ENCODE data around the gene SPATA19.

SPATA19 gene

GRCh38 chr11:133821776-133822175 lies 23.5 kb downstream of the SPATA19 start:
- TF ChIP-seq CTCF (IDR thresholded peaks at IDR 0.05; ENCODE audit: extremely low read depth, insufficient read depth, missing control alignments): peak; percentile 84
- peak; percentile 78 for DNase-seq (ENCODE audit: low spot score)
- in situ Hi-C loops (cut with MboI; ENCODE audit: low pct_unique_long_range_greater_than_20kb, low sequenced_read_pairs, unreplicated experiment): loop anchor here (25.0 kb wide), 1 partner anchor 684 kb away; no protein-coding TSS in a partner anchor

GRCh38 chr11:133819746-133820315 lies 25.5 kb downstream of the SPATA19 start:
- no peak for DNase-seq (ENCODE audit: low spot score)
- in situ Hi-C loops (cut with MboI; ENCODE audit: low pct_unique_long_range_greater_than_20kb, low sequenced_read_pairs, unreplicated experiment): loop anchor here (25.0 kb wide), 1 partner anchor 683 kb away; no protein-coding TSS in a partner anchor
- TF ChIP-seq CTCF (IDR thresholded peaks at IDR 0.05; ENCODE audit: extremely low read depth, insufficient read depth, missing control alignments): no peak

- TF ChIP-seq CTCF (IDR thresholded peaks at IDR 0.05; ENCODE audit: extremely low read depth, insufficient read depth, missing control alignments): no peak
- in situ Hi-C loops (cut with MboI; ENCODE audit: low pct_unique_long_range_greater_than_20kb, low sequenced_read_pairs, unreplicated experiment): loop anchor here (25.0 kb wide), 1 partner anchor 682 kb away; no protein-coding TSS in a partner anchor
- DNase-seq (ENCODE audit: low spot score): no peak
These were observed 26.2 kb downstream of the SPATA19 start for GRCh38 chr11:133819114-133819513.

- in situ Hi-C loops (cut with MboI; ENCODE audit: low pct_unique_long_range_greater_than_20kb, low sequenced_read_pairs, unreplicated experiment): loop anchor here (25.0 kb wide), 1 partner anchor 681 kb away; no protein-coding TSS in a partner anchor
- DNase-seq (ENCODE audit: low spot score): no peak
- no peak for TF ChIP-seq CTCF (IDR thresholded peaks at IDR 0.05; ENCODE audit: extremely low read depth, insufficient read depth, missing control alignments)
These were observed 27.0 kb downstream of the SPATA19 start for GRCh38 chr11:133818302-133818701.

- DNase-seq (ENCODE audit: low spot score): no peak
- no peak for TF ChIP-seq CTCF (IDR thresholded peaks at IDR 0.05; ENCODE audit: extremely low read depth, insufficient read depth, missing control alignments)
- in situ Hi-C loops (cut with MboI; ENCODE audit: low pct_unique_long_range_greater_than_20kb, low sequenced_read_pairs, unreplicated experiment): loop anchor here (25.0 kb wide), 1 partner anchor 680 kb away; no protein-coding TSS in a partner anchor
These were observed 27.9 kb downstream of the SPATA19 start for GRCh38 chr11:133817449-133817848.

- no peak for TF ChIP-seq CTCF (IDR thresholded peaks at IDR 0.05; ENCODE audit: extremely low read depth, insufficient read depth, missing control alignments)
- in situ Hi-C loops (cut with MboI; ENCODE audit: low pct_unique_long_range_greater_than_20kb, low sequenced_read_pairs, unreplicated experiment): loop anchor here (25.0 kb wide), 1 partner anchor 679 kb away; no protein-coding TSS in a partner anchor
- no peak for DNase-seq (ENCODE audit: low spot score)
These were observed 29.0 kb downstream of the SPATA19 start for GRCh38 chr11:133816146-133816870.

Data from GM13977 (cell line).